ENCODE data around the gene HDAC4.

HDAC4 gene

DNA sequence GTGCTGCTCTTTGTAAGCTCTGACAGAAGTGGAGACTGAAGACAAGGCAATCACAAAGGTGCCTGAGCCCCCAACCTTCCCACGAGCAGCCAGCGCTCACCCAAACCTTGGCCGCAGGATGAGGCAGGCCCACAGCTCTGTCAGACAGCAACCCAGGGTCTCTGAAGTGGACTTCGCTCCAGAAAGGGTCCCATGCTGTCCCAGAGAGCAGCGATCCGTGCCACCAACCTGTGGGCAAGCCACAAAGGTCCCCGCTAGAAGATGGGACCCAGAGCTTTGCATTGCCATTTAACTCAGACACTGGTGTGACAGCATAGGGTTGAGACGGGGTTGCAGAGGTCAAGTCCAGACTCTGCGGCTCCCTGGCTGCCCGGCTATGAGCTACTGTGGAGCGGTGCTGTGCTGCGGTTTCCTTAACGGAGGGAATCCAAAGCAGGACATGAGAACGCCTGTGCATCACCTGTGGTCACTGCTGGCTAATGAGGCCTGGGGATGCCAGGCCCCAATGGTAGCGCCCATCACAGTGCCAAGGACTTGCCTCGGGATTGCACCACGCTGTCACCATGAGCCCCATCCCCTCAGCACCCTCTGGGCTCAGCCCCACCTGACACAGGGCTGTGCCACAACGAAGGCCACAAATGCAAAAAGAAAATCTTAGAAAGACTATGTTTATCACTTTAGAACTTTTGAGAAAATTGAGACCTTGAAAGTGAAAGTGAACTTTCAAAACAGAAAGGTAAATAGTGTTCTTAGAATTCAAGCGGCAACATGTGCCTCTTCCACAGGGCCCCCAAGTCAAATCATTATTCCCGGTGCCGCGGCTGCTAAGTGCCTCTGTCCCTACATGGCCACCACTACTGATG, 103.4 kb downstream of the HDAC4 start:
- in situ Hi-C loops (cut with HindIII; ENCODE audit: low pct_ligation_motif_present, low pct_unique_long_range_greater_than_20kb, low sequenced_read_pairs) = no loop called here

GRCh38 chr2:239296020-239296932, 104.5 kb downstream of the HDAC4 start:
- in situ Hi-C loops (cut with HindIII; ENCODE audit: low pct_ligation_motif_present, low pct_unique_long_range_greater_than_20kb, low sequenced_read_pairs) = no loop called here
- no peak for DNase-seq

More for the DNA sequence above, 103.4 kb downstream of the HDAC4 start:
- DNase-seq = no peak

DNA sequence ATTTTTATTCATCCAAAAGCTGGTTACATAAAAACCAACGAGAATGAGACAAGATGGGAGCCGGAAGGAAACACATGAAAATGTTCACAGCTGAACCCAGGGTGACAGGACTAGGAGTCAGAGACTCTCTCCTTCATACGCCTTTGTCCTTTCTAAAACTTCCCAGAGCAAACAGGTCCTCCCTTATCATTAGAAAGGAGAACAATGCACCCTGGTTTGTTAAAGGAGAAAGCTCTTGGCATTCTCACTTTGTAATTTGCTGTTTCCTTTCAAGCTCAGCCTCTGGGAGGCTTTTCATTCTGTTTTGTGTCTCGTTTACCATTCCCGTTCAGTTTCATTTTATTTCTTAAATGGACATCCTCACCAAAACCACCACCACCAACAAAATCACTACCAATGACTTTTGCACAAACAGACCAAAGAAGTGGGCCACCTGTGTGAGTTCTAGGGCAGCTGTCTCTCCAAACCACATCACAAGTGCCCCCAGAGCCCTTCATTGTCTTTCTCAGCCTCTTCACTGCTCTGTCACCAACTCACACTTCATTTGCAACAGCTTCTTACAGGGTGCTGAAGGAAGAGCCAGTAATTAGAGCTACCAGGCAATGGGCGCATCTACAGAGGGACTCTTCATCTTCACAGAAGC, 105.3 kb downstream of the HDAC4 start:
- DNase-seq = no peak
- in situ Hi-C loops (cut with HindIII; ENCODE audit: low pct_ligation_motif_present, low pct_unique_long_range_greater_than_20kb, low sequenced_read_pairs) = no loop called here

GRCh38 chr2:239294571-239295054, 106.2 kb downstream of the HDAC4 start:
- in situ Hi-C loops (cut with HindIII; ENCODE audit: low pct_ligation_motif_present, low pct_unique_long_range_greater_than_20kb, low sequenced_read_pairs) = no loop called here
- no peak for DNase-seq

DNA sequence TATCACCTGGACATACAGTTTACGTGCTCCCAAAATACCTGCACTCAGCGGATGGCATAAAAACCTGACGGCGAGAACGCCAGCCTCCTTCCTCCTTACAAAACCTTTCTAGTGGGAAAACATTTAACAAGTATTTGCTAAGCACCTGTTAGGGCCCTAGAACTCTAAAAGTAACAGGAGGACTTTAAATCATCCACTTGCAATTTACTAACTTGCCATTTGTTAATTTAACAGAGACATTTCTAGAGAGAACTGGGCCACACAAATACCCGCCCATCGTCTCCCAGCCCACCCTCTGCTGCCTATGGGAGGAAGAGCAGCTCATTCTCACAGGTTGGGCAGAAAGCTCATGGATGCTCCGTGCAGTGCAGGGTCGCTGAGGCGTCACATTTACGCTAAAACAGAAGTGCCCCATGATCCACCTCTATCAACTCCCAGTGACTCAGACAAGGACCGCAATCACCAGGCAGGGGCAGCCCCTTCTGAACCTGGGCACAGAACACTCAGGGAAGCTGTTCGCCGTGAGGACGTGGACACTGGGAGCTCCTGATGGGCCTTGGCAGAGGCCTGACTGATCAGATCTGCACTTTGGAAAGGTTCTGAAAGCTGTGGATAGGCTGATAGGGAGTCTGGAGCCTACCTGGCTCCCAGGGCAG, 106.9 kb downstream of the HDAC4 start:
- no peak for DNase-seq
- in situ Hi-C loops (cut with HindIII; ENCODE audit: low pct_ligation_motif_present, low pct_unique_long_range_greater_than_20kb, low sequenced_read_pairs) = no loop called here

DNA sequence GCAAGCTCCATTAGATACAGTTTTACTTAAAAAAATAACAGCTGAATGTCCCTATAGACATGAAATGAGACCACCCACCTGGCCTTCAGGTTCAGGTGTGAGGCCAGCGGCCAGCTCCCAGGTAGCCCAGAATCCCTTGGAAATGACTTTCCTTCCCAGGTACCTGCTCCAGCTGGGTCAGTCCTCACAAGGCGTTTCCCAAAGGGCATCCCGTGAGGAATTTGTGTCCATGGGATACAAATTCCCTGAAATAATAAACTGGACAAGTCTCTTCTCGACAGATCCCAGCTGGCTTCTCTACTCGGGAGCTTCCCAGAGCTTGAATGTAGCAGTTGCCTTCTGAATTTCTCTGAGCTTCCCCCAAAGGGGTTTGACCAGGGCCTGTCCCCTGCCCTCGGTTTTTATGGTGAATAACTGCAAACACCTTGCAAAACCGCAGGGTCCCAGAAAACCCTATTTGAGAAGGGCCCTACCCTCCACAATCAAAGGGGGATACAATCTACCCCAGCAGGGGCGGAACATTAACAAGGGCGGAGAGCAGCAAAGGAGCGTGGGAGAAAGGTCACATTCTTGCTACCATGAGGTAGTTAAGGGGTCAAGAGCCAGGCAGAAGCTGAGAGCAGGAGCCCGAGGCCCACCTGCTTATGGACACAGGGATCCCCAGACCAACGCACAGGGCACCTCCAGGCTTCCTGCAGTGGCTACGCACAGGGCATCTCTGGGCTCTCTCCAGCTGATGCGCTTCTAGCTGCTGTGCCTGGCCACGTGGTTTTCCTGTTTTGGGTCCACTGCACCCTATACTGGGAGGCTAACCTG, 107.7 kb downstream of the HDAC4 start:
- in situ Hi-C loops (cut with HindIII; ENCODE audit: low pct_ligation_motif_present, low pct_unique_long_range_greater_than_20kb, low sequenced_read_pairs) = no loop called here

DNA sequence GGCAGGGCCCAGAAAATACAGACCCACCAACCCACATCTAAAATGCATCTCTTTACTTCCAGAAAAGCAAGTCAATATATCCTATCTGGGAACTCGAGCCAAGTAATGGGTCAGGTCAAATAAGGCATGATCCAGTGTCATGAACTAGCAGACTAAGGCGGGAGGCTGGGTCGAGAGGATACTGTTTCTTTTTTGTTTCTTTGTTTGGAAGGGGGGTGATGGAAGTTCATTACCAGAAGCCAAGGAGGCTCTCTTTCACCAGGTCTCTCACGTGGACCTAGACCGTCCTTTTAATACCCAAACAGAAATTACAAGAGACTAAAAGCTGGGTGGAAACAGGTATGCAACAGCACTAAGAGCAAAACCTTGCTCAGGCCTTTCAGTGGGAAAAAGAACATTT, 108.3 kb downstream of the HDAC4 start:
- in situ Hi-C loops (cut with HindIII; ENCODE audit: low pct_ligation_motif_present, low pct_unique_long_range_greater_than_20kb, low sequenced_read_pairs) = no loop called here
- no peak for DNase-seq

More for the DNA sequence above, 107.7 kb downstream of the HDAC4 start:
- no peak for DNase-seq

DNA sequence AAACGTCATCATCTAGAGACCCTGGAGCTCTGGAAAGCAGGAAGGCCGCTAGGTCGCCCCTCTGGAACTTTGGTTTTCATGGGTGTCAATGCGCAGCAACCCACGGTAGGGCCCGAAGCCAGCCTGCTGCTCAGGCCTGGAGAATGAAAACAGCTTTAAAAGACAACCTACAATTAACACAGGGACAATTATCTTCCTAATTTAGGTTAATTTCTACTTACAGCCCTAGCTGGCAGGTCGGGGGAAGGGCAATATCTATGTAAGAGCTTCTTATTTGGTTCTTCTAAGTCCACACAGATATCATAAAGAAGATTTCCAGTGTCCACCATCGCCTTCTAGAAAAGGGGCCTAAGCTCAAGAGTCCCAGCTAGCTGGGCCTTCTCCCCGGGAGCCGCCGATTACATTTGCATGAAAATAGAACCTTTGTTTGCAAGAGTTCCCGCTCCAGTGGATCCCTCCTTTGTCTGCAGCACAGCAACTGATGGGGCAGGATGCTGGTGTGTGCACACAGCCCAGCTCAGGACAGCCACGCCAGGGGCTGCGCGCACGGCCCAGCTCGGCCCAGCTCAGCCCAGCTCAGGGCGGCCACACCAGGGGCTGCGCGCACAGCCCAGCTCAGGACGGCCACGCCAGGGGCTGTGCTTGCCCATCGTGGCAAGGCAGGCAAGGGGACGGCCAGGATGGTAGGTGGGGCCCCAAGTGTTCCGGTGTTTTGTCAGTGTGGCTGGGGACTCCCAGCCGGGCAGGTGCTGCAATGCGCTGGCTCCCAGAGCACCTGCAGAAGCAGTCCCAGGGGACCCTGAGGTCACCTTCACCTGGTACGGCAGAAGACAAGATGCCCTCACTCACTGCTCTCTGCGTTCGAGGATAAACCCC, 109.1 kb downstream of the HDAC4 start:
- in situ Hi-C loops (cut with HindIII; ENCODE audit: low pct_ligation_motif_present, low pct_unique_long_range_greater_than_20kb, low sequenced_read_pairs) = no loop called here
- DNase-seq = no peak

DNA sequence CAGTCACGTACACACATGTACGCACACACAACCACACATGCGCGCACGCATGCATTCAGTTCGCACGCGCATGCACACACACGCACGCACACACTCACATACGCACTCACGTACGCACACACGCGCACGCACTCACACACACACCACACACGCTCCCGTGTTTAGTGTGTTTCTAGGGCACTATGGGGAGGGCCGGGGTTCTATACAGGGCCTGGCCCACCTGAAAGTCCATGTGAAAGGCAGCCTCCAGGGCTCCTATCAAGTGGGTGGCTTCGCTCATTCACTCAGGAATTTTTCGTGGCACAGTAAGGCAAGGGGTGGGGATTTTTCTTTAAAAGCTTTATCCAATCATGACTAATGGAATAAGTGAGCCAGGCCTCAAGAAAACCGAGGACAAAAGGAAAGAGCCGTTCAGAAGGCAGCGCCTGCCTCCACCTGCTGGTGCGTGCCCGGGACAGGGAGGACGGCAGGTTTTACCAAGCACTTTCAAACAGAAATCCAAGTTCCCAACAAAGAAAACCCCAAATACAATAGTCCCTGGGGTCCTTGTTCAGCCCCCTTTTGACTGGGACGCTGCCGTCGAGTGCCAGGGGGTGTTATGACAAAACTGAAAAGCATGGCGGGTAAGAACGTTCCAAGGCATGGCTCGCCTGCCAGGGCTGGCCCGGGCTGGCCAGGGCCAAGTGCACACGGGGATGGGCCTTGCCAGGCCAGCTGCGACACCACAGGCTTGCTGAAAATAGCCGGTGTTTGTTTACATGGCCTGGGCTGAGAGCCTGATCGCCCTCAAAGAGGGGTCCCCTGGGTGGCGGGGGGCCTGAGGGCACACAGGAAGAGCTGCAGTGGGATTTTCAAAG, 110.0 kb downstream of the HDAC4 start:
- no peak for DNase-seq
- in situ Hi-C loops (cut with HindIII; ENCODE audit: low pct_ligation_motif_present, low pct_unique_long_range_greater_than_20kb, low sequenced_read_pairs) = no loop called here

DNA sequence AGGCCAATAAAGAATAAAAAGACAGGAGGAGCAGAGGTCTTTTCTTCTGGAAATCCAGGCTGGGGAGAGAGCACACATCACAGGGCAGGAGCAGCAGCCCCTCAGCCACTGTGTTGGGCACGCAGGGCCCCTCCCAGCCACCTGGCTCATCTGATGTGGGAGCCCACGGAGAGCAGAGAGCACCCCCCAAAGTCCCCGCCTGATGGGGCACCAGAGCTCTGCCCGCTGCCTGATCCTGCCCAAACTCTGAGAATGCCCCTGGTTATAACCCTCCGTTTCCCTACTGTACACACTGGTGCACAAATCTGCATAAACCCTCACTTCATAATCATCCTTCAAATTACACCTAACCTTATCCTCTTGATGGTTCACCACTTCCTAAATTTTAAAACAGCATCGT, 111.3 kb downstream of the HDAC4 start:
- no peak for DNase-seq
- in situ Hi-C loops (cut with HindIII; ENCODE audit: low pct_ligation_motif_present, low pct_unique_long_range_greater_than_20kb, low sequenced_read_pairs) = no loop called here

- no peak for DNase-seq
- in situ Hi-C loops (cut with HindIII; ENCODE audit: low pct_ligation_motif_present, low pct_unique_long_range_greater_than_20kb, low sequenced_read_pairs) = no loop called here
Measured at GRCh38 chr2:239288951-239289511, 111.8 kb downstream of the HDAC4 start.

GRCh38 chr2:239288237-239288636, 112.6 kb downstream of the HDAC4 start:
- in situ Hi-C loops (cut with HindIII; ENCODE audit: low pct_ligation_motif_present, low pct_unique_long_range_greater_than_20kb, low sequenced_read_pairs) = no loop called here
- no peak for DNase-seq

DNA sequence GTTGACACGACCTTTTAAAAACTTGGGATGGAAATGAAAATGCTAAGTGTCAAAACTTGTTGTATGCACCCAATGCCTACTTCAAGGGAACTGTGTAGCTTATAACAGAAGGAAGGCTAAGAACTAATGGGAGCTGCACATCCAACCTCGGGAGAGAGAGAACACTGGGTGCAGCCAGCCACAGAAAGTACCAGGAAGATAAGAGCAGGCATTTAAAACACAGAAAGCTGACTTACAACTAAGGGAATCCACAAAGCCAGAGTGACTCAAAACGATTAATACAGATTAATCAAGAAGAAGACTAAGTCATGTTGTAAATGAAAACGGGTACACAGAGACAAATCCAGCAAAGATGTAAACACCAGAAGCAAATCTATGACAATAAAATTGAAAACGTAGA, 113.4 kb downstream of the HDAC4 start:
- in situ Hi-C loops (cut with HindIII; ENCODE audit: low pct_ligation_motif_present, low pct_unique_long_range_greater_than_20kb, low sequenced_read_pairs) = no loop called here
- DNase-seq = no peak

GRCh38 chr2:239286901-239287300, 113.9 kb downstream of the HDAC4 start:
- in situ Hi-C loops (cut with HindIII; ENCODE audit: low pct_ligation_motif_present, low pct_unique_long_range_greater_than_20kb, low sequenced_read_pairs) = no loop called here
- no peak for DNase-seq

GRCh38 chr2:239285932-239286230, 114.9 kb downstream of the HDAC4 start:
- in situ Hi-C loops (cut with HindIII; ENCODE audit: low pct_ligation_motif_present, low pct_unique_long_range_greater_than_20kb, low sequenced_read_pairs) = no loop called here
- DNase-seq = no peak
